K562 (cell line): ENCODE data around the gene UBQLN3. TPM values are rescaled to one million over a fixed set of nuclear protein-coding genes. Genes with fewer than 3 reads are reported as not detected.

Experiments used
- ARID1B ChIP-seq: fragments of 450-650 bp; IDR thresholded peaks from 2 replicates; pipeline ENCODE4 v1.6.1; 2016; ENCODE audit warnings: antibody characterized with exemption, mild to moderate bottlenecking, inconsistent platforms
- DPF2 ChIP-seq: fragments of 450-650 bp; IDR thresholded peaks from 2 replicates; pipeline ENCODE4 v1.6.1; 2016
- ERF ChIP-seq: fragments of 450-650 bp; formaldehyde crosslinking; IDR thresholded peaks from 2 replicates; pipeline ENCODE4 v1.4.0; 2020; ENCODE audit warnings: mild to moderate bottlenecking, mixed read lengths
- ESRRA ChIP-seq: fragments of 450-650 bp; IDR thresholded peaks from 2 replicates; pipeline ENCODE4 v1.6.1; 2014; ENCODE audit warnings: low read depth, mild to moderate bottlenecking, moderate library complexity, borderline replicate concordance
- FOXM1 ChIP-seq, 2 experiments: fragments of 450-650 bp in 1 of 2; sonication (generic) in 1 of 2; formaldehyde crosslinking in 1 of 2; IDR thresholded peaks; 2 replicates each; pipeline versions ENCODE4 v1.6.1 to v1.9.0; 2017 to 2022; ENCODE audit warnings: low read depth in 2 of 2, mild to moderate bottlenecking in 2 of 2, missing genetic modification reagents in 1 of 2, moderate library complexity in 1 of 2
- GABPB1 ChIP-seq: sonication (generic); formaldehyde crosslinking; IDR thresholded peaks from 2 replicates; pipeline ENCODE4 v1.8.0; 2022; ENCODE audit warnings: mild to moderate bottlenecking, missing genetic modification reagents
- HMG20A ChIP-seq: fragments of 450-650 bp; formaldehyde crosslinking; conservative IDR thresholded peaks from 2 replicates; pipeline ENCODE4 v1.4.0; 2020; ENCODE audit warnings: mild to moderate bottlenecking, mixed read lengths
- IFI16 ChIP-seq: fragments of 250-450 bp; sonication (Bioruptor Pico); IDR thresholded peaks from 2 replicates; pipeline ENCODE4 v2.1.2; 2022; ENCODE audit warnings: mild to moderate bottlenecking, inconsistent platforms
- KLF1 ChIP-seq: fragments of 450-650 bp; IDR thresholded peaks from 2 replicates; pipeline ENCODE4 v1.6.1; 2016; ENCODE audit warnings: missing genetic modification characterization, missing compliant biosample characterization
- KLF6 ChIP-seq: fragments of 250-450 bp; sonication (Bioruptor Pico); IDR thresholded peaks from 2 replicates; pipeline ENCODE4 v1.4.0; 2020; ENCODE audit warnings: mild to moderate bottlenecking, moderate library complexity, borderline replicate concordance
- MAFG ChIP-seq: fragments of 450-650 bp; conservative IDR thresholded peaks from 2 replicates; pipeline ENCODE4 v1.6.1; 2016; ENCODE audit warnings: missing genetic modification characterization, missing compliant biosample characterization
- MTA2 ChIP-seq: fragments of 450-650 bp; IDR thresholded peaks from 2 replicates; pipeline ENCODE4 v1.6.1; 2016; ENCODE audit warnings: low read depth
- NFATC3 ChIP-seq: fragments of 450-650 bp; IDR thresholded peaks from 2 replicates; pipeline ENCODE4 v1.6.1; 2017; ENCODE audit warnings: mild to moderate bottlenecking
- NR2C2 ChIP-seq, 2 experiments: fragments of 200-800 bp in 1 of 2; sonication (Bioruptor generic) in 1 of 2; sonication (generic) in 1 of 2; formaldehyde crosslinking in 1 of 2; IDR thresholded peaks; 2 replicates each; pipeline versions ENCODE4 v1.6.1 to v1.8.0; 2016 to 2022; ENCODE audit warnings: mild to moderate bottlenecking in 1 of 2, missing compliant biosample characterization in 1 of 2, missing genetic modification characterization in 1 of 2, missing genetic modification reagents in 1 of 2
- NR3C1 ChIP-seq: sonication (generic); formaldehyde crosslinking; IDR thresholded peaks from 2 replicates; pipeline ENCODE4 v1.8.1; 2022; ENCODE audit warnings: missing genetic modification reagents
- POLR2B ChIP-seq: fragments of 450-650 bp; IDR thresholded peaks from 2 replicates; pipeline ENCODE4 v1.6.1; 2018; ENCODE audit warnings: low read depth; ENCODE audit not compliant: partially characterized antibody
- POLR2G ChIP-seq: fragments of 200-400 bp; formaldehyde crosslinking; IDR thresholded peaks from 2 replicates; pipeline ENCODE4 v1.6.1; 2017; ENCODE audit warnings: low read depth, mild to moderate bottlenecking, antibody characterized with exemption, low read length, moderate library complexity
- RBM17 ChIP-seq: fragments of 200-400 bp; formaldehyde crosslinking; IDR thresholded peaks from 2 replicates; pipeline ENCODE4 v1.6.1; 2017; ENCODE audit warnings: low read depth, mild to moderate bottlenecking, low read length, borderline replicate concordance
- SMC3 ChIP-seq: conservative IDR thresholded peaks from 2 replicates; pipeline ENCODE4 v1.6.1; 2011; ENCODE audit warnings: low read depth, low read length, improper control_type of control experiment; ENCODE audit not compliant: insufficient read depth
- SOX6 ChIP-seq: fragments of 450-650 bp; IDR thresholded peaks from 2 replicates; pipeline ENCODE4 v1.6.1; 2014; ENCODE audit warnings: mild to moderate bottlenecking
- ZNF140 ChIP-seq: fragments of 250-450 bp; sonication (Bioruptor Pico); IDR thresholded peaks from 2 replicates; pipeline ENCODE4 v1.8.0; 2021; ENCODE audit warnings: moderate library complexity, mild to moderate bottlenecking, inconsistent platforms
- ZNF24 ChIP-seq: fragments of 450-650 bp; IDR thresholded peaks from 2 replicates; pipeline ENCODE4 v1.6.1; 2016
- ZNF408 ChIP-seq: fragments of 250-450 bp; sonication (Bioruptor Pico); IDR thresholded peaks from 2 replicates; pipeline ENCODE4 v1.4.0; 2020; ENCODE audit warnings: low read depth, mild to moderate bottlenecking, moderate library complexity
- ZNF699 ChIP-seq: fragments of 250-450 bp; sonication (Bioruptor Pico); IDR thresholded peaks from 2 replicates; pipeline ENCODE4 v1.8.0; 2021; ENCODE audit warnings: mild to moderate bottlenecking, moderate library complexity; ENCODE audit not compliant: insufficient replicate concordance
- polyA plus RNA-seq, 8 experiments: library from polyadenylated mRNA; depleted of rRNA in 4 of 8; stranded (reverse) in 5 of 8; unstranded in 3 of 8; fragments of >200 nt; fragmentation: Nextera tagmentation in 2 of 8; fragmentation: Illumina TruSeq in 1 of 8; extraction: Ambion mirVana in 2 of 8; extraction: Trizol in 1 of 8; gene quantifications; 2 replicates each; pipeline versions ENCODE4 v1.2.1 to v1.2.3, GENCODE V29; 2011 to 2014; ENCODE audit warnings: inconsistent platforms in 1 of 8, missing spikeins in 1 of 8
- total RNA-seq, 7 experiments: library from RNA; depleted of rRNA in 6 of 7; stranded (reverse); fragments of >200 nt in 6 of 7; fragmentation: Illumina TruSeq in 2 of 7; extraction: Trizol in 2 of 7; gene quantifications; 2 replicates each; pipeline versions ENCODE4 v1.2.1 to v1.2.3, GENCODE V29; 2011 to 2021; ENCODE audit warnings: low replicate concordance in 1 of 7
- TF ChIP-seq, protein P1 (sequence below), 2 experiments: fragments of 450-650 bp; IDR thresholded peaks; 2 replicates each; pipeline ENCODE4 v1.6.1; 2018; ENCODE audit warnings: mild to moderate bottlenecking in 2 of 2, low read depth in 1 of 2; ENCODE audit not compliant: partially characterized antibody in 2 of 2
- TF ChIP-seq, protein P2 (sequence below): fragments of 450-650 bp; formaldehyde crosslinking; IDR thresholded peaks from 2 replicates; pipeline ENCODE4 v1.4.0; 2020; ENCODE audit warnings: mild to moderate bottlenecking

The UBQLN3 gene
- total and polyA plus RNA-seq, 9 of the 15 experiments (the other 6 are each of a cell fraction or from before 2014, with no cell fraction given), result 0.01 to 0.27 TPM; not detected in 7

DNA sequence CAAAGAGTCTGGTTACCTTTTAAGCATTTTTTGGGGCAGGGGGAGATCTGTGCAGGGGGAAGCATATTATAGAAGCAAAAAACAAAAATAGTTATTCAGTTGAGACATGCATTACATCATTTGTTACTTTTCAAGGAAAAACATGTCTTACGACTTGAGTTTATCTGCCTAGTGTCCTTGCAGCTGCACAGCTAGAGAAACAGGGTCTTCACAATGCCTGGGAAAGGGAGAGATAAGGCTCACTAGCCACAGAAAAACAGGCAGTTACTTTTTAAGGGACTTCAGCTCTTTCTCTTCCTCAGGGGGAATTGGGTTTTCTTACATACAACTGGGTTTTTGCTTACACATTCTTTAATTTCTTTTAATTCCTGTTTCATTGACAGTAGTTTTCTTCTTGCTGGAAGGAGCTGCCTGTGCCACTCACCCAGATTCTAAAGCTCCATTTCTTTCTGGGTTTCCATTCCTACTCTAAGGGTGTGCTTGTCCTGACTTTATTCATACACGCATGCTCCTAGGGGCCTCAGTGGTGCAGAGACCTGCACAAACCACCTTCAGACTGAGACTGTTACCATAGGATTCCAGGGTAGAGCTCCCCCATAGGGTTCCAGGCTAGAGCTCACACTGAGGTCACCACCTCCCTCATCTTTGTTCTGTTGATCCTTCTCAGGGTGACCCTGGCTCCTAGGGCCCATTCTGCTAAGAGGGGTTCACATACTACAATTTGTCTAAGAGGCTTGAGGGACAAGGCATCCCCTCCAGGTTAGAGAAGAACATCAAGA lies 21.5 kb upstream of the UBQLN3 start (continued):
- TF ChIP-seq, protein P1, sequence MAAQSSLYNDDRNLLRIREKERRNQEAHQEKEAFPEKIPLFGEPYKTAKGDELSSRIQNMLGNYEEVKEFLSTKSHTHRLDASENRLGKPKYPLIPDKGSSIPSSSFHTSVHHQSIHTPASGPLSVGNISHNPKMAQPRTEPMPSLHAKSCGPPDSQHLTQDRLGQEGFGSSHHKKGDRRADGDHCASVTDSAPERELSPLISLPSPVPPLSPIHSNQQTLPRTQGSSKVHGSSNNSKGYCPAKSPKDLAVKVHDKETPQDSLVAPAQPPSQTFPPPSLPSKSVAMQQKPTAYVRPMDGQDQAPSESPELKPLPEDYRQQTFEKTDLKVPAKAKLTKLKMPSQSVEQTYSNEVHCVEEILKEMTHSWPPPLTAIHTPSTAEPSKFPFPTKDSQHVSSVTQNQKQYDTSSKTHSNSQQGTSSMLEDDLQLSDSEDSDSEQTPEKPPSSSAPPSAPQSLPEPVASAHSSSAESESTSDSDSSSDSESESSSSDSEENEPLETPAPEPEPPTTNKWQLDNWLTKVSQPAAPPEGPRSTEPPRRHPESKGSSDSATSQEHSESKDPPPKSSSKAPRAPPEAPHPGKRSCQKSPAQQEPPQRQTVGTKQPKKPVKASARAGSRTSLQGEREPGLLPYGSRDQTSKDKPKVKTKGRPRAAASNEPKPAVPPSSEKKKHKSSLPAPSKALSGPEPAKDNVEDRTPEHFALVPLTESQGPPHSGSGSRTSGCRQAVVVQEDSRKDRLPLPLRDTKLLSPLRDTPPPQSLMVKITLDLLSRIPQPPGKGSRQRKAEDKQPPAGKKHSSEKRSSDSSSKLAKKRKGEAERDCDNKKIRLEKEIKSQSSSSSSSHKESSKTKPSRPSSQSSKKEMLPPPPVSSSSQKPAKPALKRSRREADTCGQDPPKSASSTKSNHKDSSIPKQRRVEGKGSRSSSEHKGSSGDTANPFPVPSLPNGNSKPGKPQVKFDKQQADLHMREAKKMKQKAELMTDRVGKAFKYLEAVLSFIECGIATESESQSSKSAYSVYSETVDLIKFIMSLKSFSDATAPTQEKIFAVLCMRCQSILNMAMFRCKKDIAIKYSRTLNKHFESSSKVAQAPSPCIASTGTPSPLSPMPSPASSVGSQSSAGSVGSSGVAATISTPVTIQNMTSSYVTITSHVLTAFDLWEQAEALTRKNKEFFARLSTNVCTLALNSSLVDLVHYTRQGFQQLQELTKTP (IDR thresholded peaks at IDR 0.05; ENCODE audit: low read depth in 1 of 2, partially characterized antibody in 2 of 2), result peak in 1 of 2 experiments; percentile 58
- TF ChIP-seq ERF (CRISPR knock-in tag) (no peak), GABPB1 (CRISPR knock-in tag) (no peak), ESRRA (no peak), ZNF699 (CRISPR knock-in tag) (no peak), IFI16 (CRISPR knock-in tag) (no peak), MTA2 (peak; percentile 64), POLR2B (no peak), DPF2 (peak; percentile 77), NFATC3 (no peak), ZNF408 (no peak), ARID1B (peak; percentile 85), NR2C2 (CRISPR knock-in tag; IDR thresholded peaks at IDR 0.05) (no peak), NR2C2 (tag; IDR thresholded peaks at IDR 0.05) (no peak), MAFG (tag) (no peak), SOX6 (peak; percentile 68), FOXM1 (IDR thresholded peaks at IDR 0.05; ENCODE audit: low read depth) (no peak), FOXM1 (CRISPR knock-in tag; IDR thresholded peaks at IDR 0.05; ENCODE audit: low read depth) (no peak), ZNF140 (no peak), RBM17 (no peak), HMG20A (CRISPR knock-in tag) (no peak), SMC3 (no peak), ZNF24 (no peak), POLR2G (no peak), KLF1 (no peak), KLF6 (no peak), NR3C1 (CRISPR knock-in tag) (no peak)
- TF ChIP-seq, protein P2, sequence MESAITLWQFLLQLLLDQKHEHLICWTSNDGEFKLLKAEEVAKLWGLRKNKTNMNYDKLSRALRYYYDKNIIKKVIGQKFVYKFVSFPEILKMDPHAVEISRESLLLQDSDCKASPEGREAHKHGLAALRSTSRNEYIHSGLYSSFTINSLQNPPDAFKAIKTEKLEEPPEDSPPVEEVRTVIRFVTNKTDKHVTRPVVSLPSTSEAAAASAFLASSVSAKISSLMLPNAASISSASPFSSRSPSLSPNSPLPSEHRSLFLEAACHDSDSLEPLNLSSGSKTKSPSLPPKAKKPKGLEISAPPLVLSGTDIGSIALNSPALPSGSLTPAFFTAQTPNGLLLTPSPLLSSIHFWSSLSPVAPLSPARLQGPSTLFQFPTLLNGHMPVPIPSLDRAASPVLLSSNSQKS (CRISPR knock-in tag), result no peak
